HEK293T (cell line): ENCODE results near the gene CTCFL.
"Not testable (repeated sequence)": the region's sequence is repeated elsewhere in the genome, so short reads cannot be mapped to it uniquely, and the experiment has no call there.

Source experiments
- NFRKB ChIP-seq: fragments of 450-650 bp; IDR thresholded peaks from 2 replicates; pipeline ENCODE4 v1.6.1; 2016; ENCODE audit warnings: mild to moderate bottlenecking, moderate library complexity
- TARDBP ChIP-seq: fragments of 450-650 bp; IDR thresholded peaks from 2 replicates; pipeline ENCODE4 v1.6.1; 2016

- TF ChIP-seq NFRKB, TARDBP: not testable (repeated sequence)
Observed at GRCh38 chr20:57472474-57472873, 52.5 kb downstream of the CTCFL start.
